Measurements from ENCODE around the gene EXOC4. TPM values are rescaled to one million over a fixed set of nuclear protein-coding genes. Genes with fewer than 3 reads are reported as not detected.

EXOC4 gene
- total RNA-seq, 1 experiment from 2014 or later: 65.1 TPM

GRCh38 chr7:133857376-133858119 lies 604.7 kb downstream of the EXOC4 start:
- DNase-seq (ENCODE audit: low read depth): no peak

DNA sequence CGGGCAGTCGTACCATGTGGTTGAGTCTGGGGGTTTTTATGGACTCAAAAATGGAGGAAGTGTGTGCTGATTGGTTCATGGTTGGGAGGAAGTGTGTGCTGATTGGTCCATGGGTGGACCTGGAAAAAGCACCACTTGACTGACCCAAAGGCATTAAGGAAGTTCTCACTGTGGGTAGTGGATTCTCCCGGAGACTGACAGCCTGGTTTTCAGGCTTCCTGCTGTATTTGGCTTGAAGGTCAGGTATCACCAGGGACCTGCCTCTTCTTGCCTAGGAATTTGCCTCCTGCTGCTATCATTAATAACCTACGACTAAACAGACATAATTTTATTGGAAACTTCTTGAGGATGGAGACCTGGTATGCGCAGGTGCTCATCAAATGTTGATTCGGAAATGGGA lies 605.4 kb downstream of the EXOC4 start:
- DNase-seq (ENCODE audit: low read depth): no peak
- in situ Hi-C loops (cut with HindIII; ENCODE audit: low pct_unique_long_range_greater_than_20kb, low sequenced_read_pairs): no loop called here

More at GRCh38 chr7:133857376-133858119, 604.7 kb downstream of the EXOC4 start:
- in situ Hi-C loops (cut with HindIII; ENCODE audit: low pct_unique_long_range_greater_than_20kb, low sequenced_read_pairs): no loop called here

DNA sequence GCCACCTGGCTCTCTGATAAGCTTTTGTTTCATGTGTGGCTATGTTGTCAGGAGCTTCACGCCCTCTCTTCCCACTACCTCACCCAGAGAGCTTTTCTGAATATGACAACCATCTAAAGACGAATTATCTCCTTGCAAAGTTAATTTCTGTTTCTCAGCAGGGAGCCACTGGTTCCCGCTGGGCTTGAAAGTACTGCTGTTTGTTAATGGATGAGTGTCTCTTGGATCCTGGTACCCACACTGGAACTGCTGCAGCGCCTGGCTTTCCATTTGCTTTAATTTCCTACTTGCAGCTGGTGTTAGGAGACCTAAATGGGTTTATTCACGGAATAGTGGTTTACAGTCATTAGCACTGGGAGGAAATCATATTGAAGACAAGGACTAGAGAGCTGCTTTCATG lies 606.4 kb downstream of the EXOC4 start:
- in situ Hi-C loops (cut with HindIII; ENCODE audit: low pct_unique_long_range_greater_than_20kb, low sequenced_read_pairs): no loop called here
- DNase-seq (ENCODE audit: low read depth): no peak

- in situ Hi-C loops (cut with HindIII; ENCODE audit: low pct_unique_long_range_greater_than_20kb, low sequenced_read_pairs): no loop called here
- DNase-seq (ENCODE audit: low read depth): no peak
Observed at GRCh38 chr7:133859871-133860450, 607.1 kb downstream of the EXOC4 start.

- no peak for DNase-seq (ENCODE audit: low read depth)
- in situ Hi-C loops (cut with HindIII; ENCODE audit: low pct_unique_long_range_greater_than_20kb, low sequenced_read_pairs): no loop called here
Observed at GRCh38 chr7:133860628-133861335, 607.9 kb downstream of the EXOC4 start.

- no peak for DNase-seq (ENCODE audit: low read depth)
- in situ Hi-C loops (cut with HindIII; ENCODE audit: low pct_unique_long_range_greater_than_20kb, low sequenced_read_pairs): no loop called here
Observed at GRCh38 chr7:133861876-133862275, 609.0 kb downstream of the EXOC4 start.

GRCh38 chr7:133863362-133864061 lies 610.6 kb downstream of the EXOC4 start:
- peak; percentile 14 for DNase-seq (ENCODE audit: low read depth)
- in situ Hi-C loops (cut with HindIII; ENCODE audit: low pct_unique_long_range_greater_than_20kb, low sequenced_read_pairs): no loop called here

GRCh38 chr7:133869556-133869955 lies 616.7 kb downstream of the EXOC4 start:
- in situ Hi-C loops (cut with HindIII; ENCODE audit: low pct_unique_long_range_greater_than_20kb, low sequenced_read_pairs): no loop called here
- DNase-seq (ENCODE audit: low read depth): no peak

DNA sequence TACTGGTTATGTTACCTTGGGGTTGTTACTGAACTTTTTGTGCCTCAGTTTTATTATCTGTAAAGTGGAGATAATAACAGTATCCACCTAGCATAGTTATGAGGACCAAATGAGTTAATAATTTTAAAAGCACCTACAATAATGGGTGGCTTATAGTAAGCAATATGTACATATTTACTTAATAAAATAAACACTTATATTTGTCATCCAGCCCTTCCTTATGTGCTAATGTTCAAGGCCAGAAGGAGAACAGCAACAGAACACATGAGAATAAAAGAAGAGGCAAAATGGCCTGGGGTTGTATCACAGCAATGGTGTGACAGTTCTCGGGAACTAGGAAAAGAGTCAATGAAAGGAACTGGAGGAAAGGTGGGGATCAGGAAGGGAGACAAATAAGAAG lies 618.9 kb downstream of the EXOC4 start:
- in situ Hi-C loops (cut with HindIII; ENCODE audit: low pct_unique_long_range_greater_than_20kb, low sequenced_read_pairs): no loop called here
- DNase-seq (ENCODE audit: low read depth): no peak

GRCh38 chr7:133873187-133873586 lies 620.3 kb downstream of the EXOC4 start:
- in situ Hi-C loops (cut with HindIII; ENCODE audit: low pct_unique_long_range_greater_than_20kb, low sequenced_read_pairs): no loop called here

GRCh38 chr7:133873631-133874030 lies 620.8 kb downstream of the EXOC4 start:
- DNase-seq (ENCODE audit: low read depth): no peak
- in situ Hi-C loops (cut with HindIII; ENCODE audit: low pct_unique_long_range_greater_than_20kb, low sequenced_read_pairs): no loop called here

More at GRCh38 chr7:133873187-133873586, 620.3 kb downstream of the EXOC4 start:
- no peak for DNase-seq (ENCODE audit: low read depth)

DNA sequence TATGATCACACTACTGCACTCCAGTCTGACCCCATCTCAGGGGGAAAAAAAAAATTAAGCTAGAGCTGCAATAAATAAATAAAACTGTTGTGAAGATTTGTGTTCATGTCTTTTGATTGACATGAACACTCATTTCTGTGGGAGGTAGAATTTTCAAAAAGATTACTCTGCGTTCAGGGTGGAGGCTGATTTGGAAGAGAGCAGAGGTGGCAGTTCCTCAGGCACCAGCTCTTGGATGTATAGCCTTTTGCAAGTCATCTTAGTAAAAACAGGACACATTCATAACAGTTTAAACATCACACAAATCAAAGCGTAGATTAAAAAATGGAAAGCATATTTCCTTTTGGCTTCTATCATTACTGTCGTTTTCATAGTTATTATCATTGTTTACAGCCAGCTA lies 630.7 kb downstream of the EXOC4 start:
- no peak for DNase-seq (ENCODE audit: low read depth)
- in situ Hi-C loops (cut with HindIII; ENCODE audit: low pct_unique_long_range_greater_than_20kb, low sequenced_read_pairs): no loop called here

DNA sequence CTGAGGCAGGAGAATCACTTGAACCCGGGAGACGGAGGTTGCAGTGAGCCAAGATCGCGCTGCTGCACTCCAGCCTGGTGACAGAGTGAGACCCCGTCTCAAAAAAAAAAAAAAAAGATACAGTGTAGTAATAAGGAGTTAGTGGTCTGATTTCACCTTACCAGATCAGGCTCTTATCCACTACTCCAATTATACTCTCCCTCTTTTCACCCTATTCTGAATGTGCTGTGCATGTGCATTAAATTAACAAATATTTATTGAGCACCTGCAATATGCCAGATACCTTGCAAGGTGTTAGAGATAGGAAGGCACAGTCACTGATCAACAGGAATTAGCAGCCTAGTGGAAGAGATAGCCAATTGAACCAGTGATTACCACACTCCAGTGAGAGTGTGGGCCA lies 632.3 kb downstream of the EXOC4 start:
- in situ Hi-C loops (cut with HindIII; ENCODE audit: low pct_unique_long_range_greater_than_20kb, low sequenced_read_pairs): no loop called here
- no peak for DNase-seq (ENCODE audit: low read depth)

DNA sequence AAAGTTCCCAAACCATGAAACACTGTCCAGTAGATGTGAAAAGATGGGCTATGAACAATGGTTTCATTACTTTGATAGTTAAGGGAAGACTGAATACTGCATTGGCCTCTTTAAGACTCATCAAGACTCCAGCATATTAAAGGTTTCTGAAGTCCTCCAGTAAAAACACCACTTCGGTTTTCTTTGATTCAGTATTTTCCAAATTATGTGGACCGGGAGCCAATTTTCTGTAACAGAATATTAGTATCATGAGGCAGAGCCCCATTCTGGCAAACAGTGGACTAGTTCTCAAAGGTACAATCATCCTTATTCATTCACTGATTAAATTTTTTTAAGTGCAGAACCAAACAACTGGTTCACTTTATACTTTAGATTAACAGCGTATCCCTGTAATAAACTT lies 633.2 kb downstream of the EXOC4 start:
- no peak for DNase-seq (ENCODE audit: low read depth)
- in situ Hi-C loops (cut with HindIII; ENCODE audit: low pct_unique_long_range_greater_than_20kb, low sequenced_read_pairs): no loop called here

- in situ Hi-C loops (cut with HindIII; ENCODE audit: low pct_unique_long_range_greater_than_20kb, low sequenced_read_pairs): no loop called here
- no peak for DNase-seq (ENCODE audit: low read depth)
Observed at GRCh38 chr7:133886797-133887196, 633.9 kb downstream of the EXOC4 start.

DNA sequence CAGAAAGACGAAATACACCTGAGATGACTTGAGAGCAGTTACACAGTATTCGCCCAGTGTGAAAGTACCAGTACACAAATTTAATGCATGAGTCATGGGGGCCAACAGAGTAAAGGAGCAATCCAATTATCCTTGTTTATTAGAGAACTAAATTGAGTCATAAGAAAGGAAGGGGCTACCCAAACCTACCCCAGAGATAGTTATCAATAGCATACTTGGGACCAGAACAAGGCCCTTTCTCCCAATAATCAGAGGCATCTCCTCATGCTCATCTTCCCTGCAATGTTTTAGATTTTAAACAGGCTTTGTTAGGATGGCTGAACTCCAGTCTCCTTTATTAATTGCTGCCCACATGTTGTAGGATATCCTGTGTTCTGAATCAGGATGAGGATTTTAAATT lies 634.6 kb downstream of the EXOC4 start:
- DNase-seq (ENCODE audit: low read depth): no peak
- in situ Hi-C loops (cut with HindIII; ENCODE audit: low pct_unique_long_range_greater_than_20kb, low sequenced_read_pairs): no loop called here

- no peak for DNase-seq (ENCODE audit: low read depth)
- in situ Hi-C loops (cut with HindIII; ENCODE audit: low pct_unique_long_range_greater_than_20kb, low sequenced_read_pairs): no loop called here
Observed at GRCh38 chr7:133888061-133888930, 635.4 kb downstream of the EXOC4 start.

GRCh38 chr7:133904776-133905175 lies 651.9 kb downstream of the EXOC4 start:
- in situ Hi-C loops (cut with HindIII; ENCODE audit: low pct_unique_long_range_greater_than_20kb, low sequenced_read_pairs): no loop called here
- DNase-seq (ENCODE audit: low read depth): no peak

Measured in Caki2 (cell line).